KOPT-K1 (cell line): Measurements from ENCODE around the gene B4GALNT4.
"Not testable (repeated sequence)": the region's sequence is repeated elsewhere in the genome, so short reads cannot be mapped to it uniquely, and the experiment has no call there.

Experiments
- H3K27ac ChIP-seq: fragments of 200-600 bp; sonication (generic); 2 replicates; pipeline ENCODE4 v1.5.1; 2016; ENCODE audit warnings: antibody characterized with exemption, mild to moderate bottlenecking, low read depth, low read length; ENCODE audit not compliant: poor library complexity, severe bottlenecking
- H3K36me3 ChIP-seq: fragments of 200-600 bp; sonication (generic); 2 replicates; pipeline ENCODE4 v1.5.1; 2017; ENCODE audit warnings: antibody characterized with exemption, mild to moderate bottlenecking, low read length, moderate library complexity; ENCODE audit not compliant: insufficient read depth
- H3K9me3 ChIP-seq: fragments of 200-600 bp; sonication (generic); 2 replicates; pipeline ENCODE4 v1.5.1; 2017; ENCODE audit warnings: antibody characterized with exemption, low read length, mild to moderate bottlenecking; ENCODE audit not compliant: insufficient read depth, poor library complexity, severe bottlenecking

B4GALNT4 gene

DNA sequence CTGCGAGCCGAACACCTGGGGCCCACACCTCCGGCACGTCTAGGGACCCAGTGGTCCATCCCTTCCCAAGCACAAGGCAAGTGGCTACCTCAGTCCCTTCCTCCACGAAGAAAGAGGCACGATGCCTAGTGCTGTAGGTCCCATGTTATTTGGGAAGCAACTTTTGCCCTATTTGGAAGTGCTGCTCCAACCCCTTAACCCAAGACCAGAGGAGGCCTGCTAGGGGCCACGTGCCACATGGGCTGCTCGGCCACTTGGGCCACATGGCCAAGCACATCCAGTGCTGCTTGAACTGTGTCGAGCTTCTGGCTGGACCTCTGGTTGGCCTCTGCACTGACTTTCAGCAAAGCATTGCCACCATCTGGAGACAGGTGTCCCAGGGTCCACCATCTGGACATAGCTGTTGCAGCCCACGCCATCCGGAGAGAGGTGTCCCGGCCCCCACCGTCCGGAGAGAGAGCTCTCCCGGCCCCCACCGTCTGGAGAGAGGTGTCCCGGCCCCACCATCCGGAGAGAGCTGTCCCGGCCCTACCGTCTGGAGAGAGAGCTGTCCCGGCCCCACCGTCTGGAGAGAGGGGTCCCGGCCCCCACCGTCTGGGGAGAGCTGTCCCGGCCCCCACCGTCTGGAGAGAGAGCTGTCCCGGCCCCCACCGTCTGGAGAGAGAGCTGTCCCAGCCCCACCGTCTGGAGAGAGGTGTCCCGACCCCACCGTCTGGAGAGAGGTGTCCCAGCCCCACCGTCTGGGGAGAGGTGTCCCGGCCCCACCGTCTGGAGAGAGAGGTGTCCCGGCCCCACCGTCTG, 6.5 kb upstream of the B4GALNT4 start:
- H3K36me3 ChIP-seq, result no peaks in the 10 kb centered on the region
- H3K9me3 ChIP-seq, result no peaks in the 10 kb centered on the region
- H3K27ac ChIP-seq, result no peak overlapping the region

DNA sequence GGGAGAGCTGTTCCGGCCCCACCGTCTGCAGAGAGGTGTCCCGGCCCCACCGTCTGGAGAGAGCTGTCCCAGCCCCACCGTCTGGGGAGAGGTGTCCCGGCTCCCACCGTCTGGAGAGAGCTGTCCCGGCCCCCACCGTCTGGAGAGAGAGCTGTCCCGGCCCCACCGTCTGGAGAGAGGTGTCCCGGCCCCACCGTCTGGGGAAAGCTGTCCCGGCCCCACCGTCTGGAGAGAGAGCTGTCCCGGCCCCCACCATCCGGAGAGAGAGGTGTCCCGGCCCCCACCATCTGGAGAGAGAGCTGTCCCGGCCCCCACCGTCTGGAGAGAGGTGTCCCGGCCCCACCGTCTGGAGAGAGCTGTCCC, 5.9 kb upstream of the B4GALNT4 start:
- not testable (repeated sequence) for H3K27ac ChIP-seq, H3K36me3 ChIP-seq, H3K9me3 ChIP-seq

DNA sequence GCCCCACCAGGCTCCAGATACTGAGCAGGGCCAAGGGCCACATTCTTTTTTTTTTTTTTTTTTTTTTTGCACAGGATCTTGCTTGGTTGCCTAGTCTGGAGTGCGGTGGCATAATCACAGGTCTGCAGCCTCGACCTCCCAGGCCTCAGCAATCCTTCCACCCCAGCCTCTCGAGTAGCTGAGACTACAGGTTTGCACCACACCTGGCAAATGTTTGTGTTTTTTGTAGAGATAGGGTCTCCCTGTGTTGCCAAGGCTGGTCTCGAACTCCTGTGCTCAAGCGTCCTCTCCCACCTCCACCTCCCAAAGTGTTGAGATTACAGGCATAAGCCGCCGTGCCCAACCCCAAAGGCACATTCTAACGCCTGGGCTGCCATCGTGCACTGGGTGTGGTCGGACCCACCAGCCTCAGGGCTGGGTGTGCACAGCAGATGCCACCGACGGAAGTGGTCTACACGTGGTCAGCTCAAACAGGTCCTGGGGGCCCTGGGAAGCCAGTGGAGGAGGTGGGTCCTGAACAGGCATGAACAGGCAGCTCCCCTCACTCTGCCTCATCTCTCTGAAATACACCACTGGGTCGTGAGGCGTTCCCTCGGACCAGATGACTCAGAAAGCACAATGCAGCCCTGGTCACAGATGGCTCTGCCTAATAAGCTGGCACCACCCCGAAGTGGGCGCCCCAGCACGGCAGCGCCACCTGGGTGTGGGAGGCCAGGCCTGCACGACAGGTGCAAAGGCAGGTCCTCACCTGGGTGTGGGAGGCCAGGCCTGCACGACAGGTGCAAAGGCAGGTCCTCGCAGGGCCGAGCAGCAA, 5.1 kb upstream of the B4GALNT4 start:
- Histone ChIP-seq H3K36me3 (no peaks in the 10 kb centered on the region), H3K27ac (no peak overlapping the region)

DNA sequence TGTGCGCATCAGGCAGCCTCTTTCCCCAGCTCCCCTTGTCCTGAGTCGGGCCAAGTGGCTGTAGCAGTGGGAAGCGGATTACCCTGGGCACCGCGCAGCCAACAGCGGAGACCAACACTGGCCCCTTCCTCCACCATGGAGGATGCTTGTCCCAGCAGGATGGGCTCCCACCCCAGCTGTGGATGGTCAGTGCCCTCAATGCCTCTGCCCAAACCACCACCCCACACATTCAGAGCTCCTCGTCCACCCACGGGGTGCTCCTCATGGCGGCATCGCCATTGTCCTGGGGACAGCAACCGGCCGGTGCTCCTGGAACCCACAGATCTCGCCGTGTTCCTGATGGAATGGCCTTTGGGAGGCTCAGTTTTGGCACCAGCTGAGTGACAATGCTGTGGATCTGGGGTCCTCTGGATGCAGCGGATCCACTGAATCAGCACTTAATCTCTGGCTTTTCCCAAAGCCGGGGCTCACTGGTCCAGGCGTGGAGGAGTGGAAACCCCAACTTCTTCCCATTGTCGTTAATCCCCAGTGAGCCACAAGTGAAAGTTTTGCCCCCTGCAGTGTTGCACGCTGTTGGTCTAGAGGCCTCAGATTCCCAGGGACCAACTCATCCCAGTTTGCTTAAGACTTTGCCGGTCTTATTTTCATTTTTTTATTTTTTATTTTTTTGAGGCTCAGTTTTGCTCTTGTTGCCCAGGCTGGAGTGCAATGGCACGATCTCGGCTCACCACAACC, 4.1 kb upstream of the B4GALNT4 start:
- Histone ChIP-seq H3K9me3 (no peaks in the 10 kb centered on the region), H3K36me3 (no peaks in the 10 kb centered on the region), H3K27ac (no peak overlapping the region)

More for the DNA sequence above, 5.1 kb upstream of the B4GALNT4 start:
- no peaks in the 10 kb centered on the region for H3K9me3 ChIP-seq

DNA sequence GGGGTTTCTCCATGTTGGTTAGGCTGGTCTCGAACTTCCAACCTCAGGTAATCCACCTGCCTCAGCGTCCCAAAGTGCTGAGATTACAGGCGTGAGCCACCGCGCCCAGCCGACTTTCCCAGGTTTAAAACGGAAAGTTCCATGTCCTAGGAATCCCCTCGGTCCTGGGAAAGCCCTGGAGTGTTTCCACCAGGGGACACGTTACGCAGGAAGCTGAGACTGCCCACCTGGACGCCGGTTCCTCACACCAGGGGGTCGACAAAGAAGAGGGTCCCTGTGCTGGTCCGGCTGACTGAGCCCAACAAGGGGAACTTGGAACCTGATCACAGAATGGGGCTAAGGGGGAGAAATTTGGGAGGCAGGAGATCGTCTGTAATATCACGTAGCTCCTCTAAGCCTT, 3.5 kb upstream of the B4GALNT4 start:
- H3K27ac ChIP-seq, result no peak overlapping the region
- no peaks in the 10 kb centered on the region for H3K9me3 ChIP-seq
- no peaks in the 10 kb centered on the region for H3K36me3 ChIP-seq

DNA sequence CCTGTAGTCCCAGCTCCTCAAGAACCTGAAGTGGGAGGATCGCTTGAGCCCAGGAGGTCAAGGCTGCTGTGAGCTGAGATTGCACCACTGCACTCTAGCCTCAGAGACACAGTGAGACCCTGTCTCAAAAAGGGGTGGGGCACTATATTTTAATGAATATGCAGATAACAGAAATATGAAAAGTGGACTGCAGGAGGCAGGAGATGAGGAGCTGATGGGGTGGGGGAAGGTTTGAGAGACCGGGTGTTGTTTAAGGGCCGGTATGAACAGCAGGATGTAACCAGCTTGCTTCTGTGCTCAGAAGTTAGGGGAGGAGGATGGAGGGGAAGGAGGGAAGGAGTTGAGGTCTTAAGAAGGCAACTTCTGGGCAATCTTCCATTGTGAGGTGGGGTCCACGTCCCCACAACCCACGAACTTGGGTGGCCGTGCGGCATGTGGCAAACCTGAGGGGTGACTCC, 1.3 kb upstream of the B4GALNT4 start:
- no peaks in the 10 kb centered on the region for H3K36me3 ChIP-seq
- no peak overlapping the region for H3K27ac ChIP-seq
- no peaks in the 10 kb centered on the region for H3K9me3 ChIP-seq

DNA sequence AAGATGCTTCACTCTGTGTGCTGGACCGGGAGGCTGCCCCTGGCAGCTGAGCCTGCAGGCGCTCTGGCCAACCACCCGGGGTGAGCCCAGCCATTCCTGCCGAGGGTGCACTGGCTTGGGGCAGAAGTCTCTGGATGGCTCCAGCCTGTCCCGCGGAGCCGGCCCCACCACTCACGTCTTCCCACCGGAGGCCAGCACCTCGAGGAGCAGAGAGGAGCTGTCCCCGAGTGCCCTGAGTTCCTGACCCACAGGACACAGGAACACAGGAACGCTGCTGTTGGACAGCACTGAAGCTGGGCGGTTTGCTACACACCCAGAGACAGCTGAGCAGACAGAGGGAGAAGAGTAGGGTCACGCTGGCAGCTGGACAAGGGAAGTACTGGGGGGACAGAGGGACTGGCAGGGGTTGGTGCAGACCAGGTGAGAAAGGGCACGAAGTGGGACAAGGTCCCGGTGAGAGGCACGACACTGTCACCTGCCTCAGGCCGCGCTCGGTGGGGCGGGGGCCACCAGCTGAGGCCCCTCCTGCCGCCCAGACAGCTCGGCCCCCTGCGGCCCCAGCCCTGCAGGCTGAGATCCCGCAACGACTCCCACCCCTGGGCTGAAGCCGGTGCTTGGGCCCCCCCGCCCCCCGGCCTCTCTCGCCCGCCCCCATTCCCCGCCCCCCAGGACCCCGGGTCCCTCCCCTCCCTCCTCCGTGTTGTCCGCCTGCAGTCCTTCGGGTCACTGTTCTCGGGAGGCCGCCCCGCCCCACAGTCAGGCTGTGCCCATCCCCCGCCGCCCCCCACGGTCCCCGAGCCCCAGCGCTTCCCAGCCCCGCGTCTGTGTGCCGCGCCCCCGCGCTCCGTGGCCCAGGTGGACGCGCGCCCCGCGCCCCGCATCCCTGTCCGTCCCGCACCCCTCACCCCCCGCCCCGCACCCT, 624 bp upstream of the B4GALNT4 start:
- Histone ChIP-seq H3K27ac (no peak overlapping the region), H3K9me3 (no peaks in the 10 kb centered on the region), H3K36me3 (no peaks in the 10 kb centered on the region)

DNA sequence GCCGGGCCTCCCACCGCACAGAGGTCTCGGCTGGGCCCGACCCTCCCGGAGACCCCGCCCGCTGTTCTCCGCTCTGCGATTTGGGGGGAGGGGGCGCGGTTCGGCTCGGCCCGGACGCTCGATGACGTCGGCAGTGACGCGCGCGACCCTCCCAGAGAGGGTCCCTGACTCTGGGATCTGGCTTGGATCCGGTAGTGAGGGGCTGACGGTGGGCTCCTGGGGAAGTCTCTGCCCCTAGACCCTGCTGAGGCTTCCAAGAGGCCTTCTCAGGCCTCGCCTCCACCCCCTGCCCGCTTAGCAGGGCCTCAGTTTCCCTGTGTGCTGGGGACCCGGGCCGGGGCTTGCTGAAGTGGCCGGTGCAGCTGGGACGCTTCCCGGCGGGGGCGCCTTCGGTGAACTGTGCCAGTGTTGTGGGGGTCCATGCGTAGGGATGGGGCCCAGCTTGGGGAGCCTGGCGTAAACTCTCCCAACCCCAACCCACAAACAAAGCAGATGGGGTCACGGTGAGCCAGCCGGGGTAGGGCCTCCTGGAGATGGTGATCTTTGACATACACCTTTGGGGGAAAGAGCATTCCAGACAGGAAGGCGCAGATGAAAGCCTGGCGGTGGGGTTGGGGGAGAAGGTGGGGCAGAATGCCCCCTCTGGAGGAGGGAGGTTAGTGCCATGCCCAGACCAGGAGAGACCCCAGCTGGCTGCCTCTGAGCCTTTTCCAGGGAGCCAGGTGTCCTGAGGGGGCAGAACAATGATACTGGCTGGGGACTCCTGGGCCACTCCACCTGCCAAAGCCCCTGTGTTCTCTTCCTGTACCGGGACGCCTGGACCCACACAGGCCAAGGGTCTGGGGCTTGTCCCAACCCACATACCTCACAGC, 1.0 kb downstream of the B4GALNT4 start:
- no peaks in the 10 kb centered on the region for H3K9me3 ChIP-seq
- H3K36me3 ChIP-seq, result no peaks in the 10 kb centered on the region
- no peak overlapping the region for H3K27ac ChIP-seq

DNA sequence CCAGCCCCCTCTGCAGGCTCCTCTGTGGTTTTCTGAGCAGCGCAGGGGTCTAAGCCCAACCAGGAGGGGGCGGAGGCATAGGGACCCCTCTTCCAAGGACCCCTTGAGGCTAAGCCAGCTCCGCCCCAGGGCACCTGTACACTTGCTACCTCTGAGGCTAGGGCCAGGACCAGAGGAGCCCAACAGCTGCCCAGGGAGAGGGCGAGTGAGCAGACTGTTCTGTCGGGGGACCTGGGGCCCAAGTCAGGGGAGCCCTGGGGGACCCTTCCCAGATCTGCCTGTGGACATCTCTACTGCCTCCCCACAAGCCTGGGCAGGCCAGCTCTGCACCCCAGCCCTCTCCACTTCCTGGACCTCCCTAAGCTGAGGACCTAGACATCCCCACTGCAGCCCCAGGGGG, 1.8 kb downstream of the B4GALNT4 start:
- no peaks in the 10 kb centered on the region for H3K36me3 ChIP-seq
- H3K9me3 ChIP-seq, result no peaks in the 10 kb centered on the region
- no peak overlapping the region for H3K27ac ChIP-seq

DNA sequence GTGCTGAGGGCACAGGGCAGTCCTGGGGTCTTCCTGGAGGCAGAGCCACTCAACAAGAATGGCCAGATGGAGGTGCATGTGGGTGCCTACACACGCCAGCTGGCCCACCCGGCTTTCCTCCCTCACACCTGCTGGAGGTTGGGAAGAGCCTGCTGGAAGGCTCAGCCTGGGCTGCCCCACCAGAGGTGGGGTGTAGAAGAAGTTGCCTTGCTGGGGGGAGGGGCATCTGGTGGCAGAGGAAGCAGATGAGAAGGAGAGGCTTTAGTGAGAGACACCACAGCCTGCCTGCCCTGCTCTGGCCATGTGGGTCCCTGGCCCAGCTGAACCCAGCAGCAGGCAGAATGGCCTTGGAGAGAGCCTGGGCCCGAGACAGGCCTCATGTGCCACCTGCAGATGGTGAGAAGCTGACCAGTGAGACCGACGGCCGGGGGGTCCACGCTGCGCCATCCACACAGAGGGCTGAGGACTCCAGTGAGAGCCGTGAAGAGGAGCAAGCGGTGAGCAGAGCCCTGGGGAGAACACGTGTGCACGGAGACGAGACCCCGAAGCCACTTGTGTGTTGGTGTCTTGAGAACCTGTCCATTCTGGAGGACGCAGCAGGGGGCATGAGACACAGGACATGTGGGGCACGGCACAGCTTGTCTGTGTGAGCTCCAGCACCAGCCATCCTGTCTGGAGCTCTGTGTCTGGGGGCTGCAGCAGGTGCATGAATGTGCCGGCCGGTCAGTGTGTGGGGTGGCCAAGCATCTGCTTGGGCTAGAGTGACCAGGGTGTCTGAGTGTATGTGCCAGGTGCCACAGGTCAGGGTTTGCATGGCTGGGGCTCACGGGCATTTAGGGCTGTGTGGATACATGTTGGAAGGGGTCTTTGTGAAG, 2.7 kb downstream of the B4GALNT4 start:
- no peaks in the 10 kb centered on the region for H3K9me3 ChIP-seq
- no peak overlapping the region for H3K27ac ChIP-seq
- H3K36me3 ChIP-seq, result no peaks in the 10 kb centered on the region

DNA sequence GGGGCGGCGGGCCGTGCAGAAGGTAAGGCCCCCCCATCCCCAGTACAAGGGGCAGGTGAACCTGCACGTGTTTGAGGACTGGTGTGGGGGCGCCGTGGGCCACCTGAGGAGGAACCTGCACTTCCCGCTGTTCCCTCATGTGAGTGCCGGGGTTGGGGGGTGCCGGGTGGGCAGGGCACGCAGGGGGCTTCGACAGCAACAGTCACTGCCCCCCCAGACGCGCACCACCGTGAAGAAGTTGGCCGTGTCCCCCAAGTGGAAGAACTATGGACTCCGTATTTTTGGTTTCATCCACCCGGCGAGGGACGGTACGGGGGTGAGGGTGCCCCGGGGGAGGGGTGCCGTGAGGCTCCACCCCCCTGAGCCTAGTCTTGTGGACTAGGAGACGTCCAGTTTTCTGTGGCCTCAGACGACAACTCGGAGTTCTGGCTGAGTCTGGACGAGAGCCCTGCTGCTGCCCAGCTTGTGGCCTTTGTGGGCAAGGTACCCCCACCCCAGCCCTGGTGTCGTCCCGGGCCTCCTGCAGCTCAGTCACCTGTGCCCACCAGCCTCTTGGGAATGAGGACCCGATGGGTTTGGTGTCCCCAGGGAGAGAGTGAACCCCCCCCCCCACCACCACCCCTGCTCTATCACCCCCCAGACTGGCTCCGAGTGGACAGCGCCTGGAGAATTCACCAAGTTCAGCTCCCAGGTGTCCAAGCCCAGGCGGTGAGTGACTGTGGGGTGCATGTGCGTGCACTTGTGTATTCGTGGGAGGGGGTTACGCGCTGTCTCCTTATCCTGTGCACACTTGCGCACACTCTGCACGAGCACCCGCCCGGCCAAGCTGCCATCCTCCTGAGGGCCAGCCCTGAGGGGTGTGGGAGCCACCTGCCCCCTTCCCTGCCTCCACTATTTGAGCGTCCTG, 3.8 kb downstream of the B4GALNT4 start:
- Histone ChIP-seq H3K36me3 (no peaks in the 10 kb centered on the region), H3K27ac (no peak overlapping the region), H3K9me3 (no peaks in the 10 kb centered on the region)
